OCI-LY3 (cell line): Measurements from ENCODE around the gene MYH10.

ENCODE experiments used
- H2AFZ ChIP-seq: fragments of 200-600, 300-600 bp; shearing (Covaris generic); 2 replicates; pipeline ENCODE4 v1.6.0; 2014; ENCODE audit warnings: antibody characterized with exemption, low read depth, low read length
- H3K27ac ChIP-seq: fragments of 200-600, 300-600 bp; sonication (generic); 2 replicates; pipeline ENCODE4 v1.5.1; 2014; ENCODE audit warnings: mild to moderate bottlenecking, low read length, moderate library complexity, mixed read lengths
- H3K27me3 ChIP-seq: fragments of 200-600, 300-600 bp; sonication (generic); 2 replicates; pipeline ENCODE4 v1.6.1; 2014; ENCODE audit warnings: low read depth, low read length, mixed read lengths
- H3K36me3 ChIP-seq: fragments of 200-600, 300-600 bp; sonication (generic); replicated peaks from 2 replicates; pipeline ENCODE3; 2014; ENCODE audit warnings: low read depth, low read length, mixed read lengths
- H3K4me1 ChIP-seq: fragments of 300-600, 200-600 bp; sonication (generic); 2 replicates; pipeline ENCODE4 v1.6.1; 2014; ENCODE audit warnings: low read length, mixed read lengths
- H3K4me2 ChIP-seq: fragments of 200-600, 300-600 bp; sonication (generic); 2 replicates; pipeline ENCODE4 v1.6.1; 2014; ENCODE audit warnings: low read length, mixed read lengths
- H3K4me3 ChIP-seq: fragments of 300-600, 200-600 bp; sonication (generic); 2 replicates; pipeline ENCODE4 v1.5.1; 2014; ENCODE audit warnings: antibody characterized with exemption, mild to moderate bottlenecking, low read length, moderate library complexity
- H3K79me2 ChIP-seq: fragments of 300-600, 200-600 bp; shearing (Covaris generic); 2 replicates; pipeline ENCODE4 v1.6.1; 2014; ENCODE audit warnings: mild to moderate bottlenecking, low read length, mixed read lengths
- H3K9ac ChIP-seq: fragments of 300-600, 200-600 bp; shearing (Covaris generic); 2 replicates; pipeline ENCODE4 v1.6.0; 2014; ENCODE audit warnings: mild to moderate bottlenecking, low read length, moderate library complexity
- H3K9me3 ChIP-seq: fragments of 200-600, 300-600 bp; shearing (Covaris generic); 2 replicates; pipeline ENCODE4 v1.6.1; 2014; ENCODE audit warnings: low read length, mixed read lengths; ENCODE audit not compliant: insufficient read depth
- H4K20me1 ChIP-seq: fragments of 200-600, 300-600 bp; sonication (generic); 2 replicates; pipeline ENCODE4 v1.6.1; 2016; ENCODE audit warnings: low read length, mixed read lengths; ENCODE audit not compliant: insufficient read depth
- EZH2phosphoT487 ChIP-seq: fragments of 200-600 bp; shearing (Covaris generic); IDR thresholded peaks from 2 replicates; pipeline ENCODE4 v1.6.1; 2018; ENCODE audit warnings: antibody characterized with exemption, mixed run types, low read depth
- TF ChIP-seq, protein P1 (sequence below): fragments of 200-600, 300-600 bp; sonication (generic); IDR thresholded peaks from 2 replicates; pipeline ENCODE4 v1.5.1; 2014; ENCODE audit warnings: antibody characterized with exemption, low read length, low read depth

MYH10 gene

DNA sequence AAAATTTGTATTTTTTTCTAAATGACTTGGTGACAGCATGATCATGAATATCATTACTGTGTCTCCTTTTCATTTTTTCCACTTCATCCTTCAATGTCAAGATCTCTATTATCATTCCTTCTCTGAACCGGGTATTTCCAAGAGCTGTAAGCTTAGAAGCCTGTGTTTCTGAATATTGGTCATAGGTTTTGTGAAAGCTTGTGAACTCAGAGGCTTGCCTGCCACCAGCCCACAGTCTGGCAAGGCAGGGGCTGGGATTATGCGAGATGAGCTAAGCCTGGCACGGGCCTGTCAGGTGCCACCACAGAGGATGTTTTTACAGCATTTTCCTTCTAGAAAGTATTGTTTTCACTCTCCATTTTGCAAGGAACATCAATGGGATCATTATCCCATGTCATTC is 92.8 kb downstream of the MYH10 start:
- Histone ChIP-seq H3K27ac (no peak overlapping the region), H4K20me1 (no peaks in the 10 kb centered on the region), H2AFZ (no peak overlapping the region), H3K9me3 (no peaks in the 10 kb centered on the region), H3K79me2 (no peaks in the 10 kb centered on the region), H3K36me3 (no peaks in the 10 kb centered on the region), H3K4me2 (no peak overlapping the region), H3K27me3 (no peaks in the 10 kb centered on the region), H3K4me3 (no peak overlapping the region), H3K9ac (no peak overlapping the region), H3K4me1 (no peaks in the 10 kb centered on the region)
- TF ChIP-seq, protein P1, sequence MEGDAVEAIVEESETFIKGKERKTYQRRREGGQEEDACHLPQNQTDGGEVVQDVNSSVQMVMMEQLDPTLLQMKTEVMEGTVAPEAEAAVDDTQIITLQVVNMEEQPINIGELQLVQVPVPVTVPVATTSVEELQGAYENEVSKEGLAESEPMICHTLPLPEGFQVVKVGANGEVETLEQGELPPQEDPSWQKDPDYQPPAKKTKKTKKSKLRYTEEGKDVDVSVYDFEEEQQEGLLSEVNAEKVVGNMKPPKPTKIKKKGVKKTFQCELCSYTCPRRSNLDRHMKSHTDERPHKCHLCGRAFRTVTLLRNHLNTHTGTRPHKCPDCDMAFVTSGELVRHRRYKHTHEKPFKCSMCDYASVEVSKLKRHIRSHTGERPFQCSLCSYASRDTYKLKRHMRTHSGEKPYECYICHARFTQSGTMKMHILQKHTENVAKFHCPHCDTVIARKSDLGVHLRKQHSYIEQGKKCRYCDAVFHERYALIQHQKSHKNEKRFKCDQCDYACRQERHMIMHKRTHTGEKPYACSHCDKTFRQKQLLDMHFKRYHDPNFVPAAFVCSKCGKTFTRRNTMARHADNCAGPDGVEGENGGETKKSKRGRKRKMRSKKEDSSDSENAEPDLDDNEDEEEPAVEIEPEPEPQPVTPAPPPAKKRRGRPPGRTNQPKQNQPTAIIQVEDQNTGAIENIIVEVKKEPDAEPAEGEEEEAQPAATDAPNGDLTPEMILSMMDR, result no peak
- no peak for TF ChIP-seq EZH2phosphoT487

DNA sequence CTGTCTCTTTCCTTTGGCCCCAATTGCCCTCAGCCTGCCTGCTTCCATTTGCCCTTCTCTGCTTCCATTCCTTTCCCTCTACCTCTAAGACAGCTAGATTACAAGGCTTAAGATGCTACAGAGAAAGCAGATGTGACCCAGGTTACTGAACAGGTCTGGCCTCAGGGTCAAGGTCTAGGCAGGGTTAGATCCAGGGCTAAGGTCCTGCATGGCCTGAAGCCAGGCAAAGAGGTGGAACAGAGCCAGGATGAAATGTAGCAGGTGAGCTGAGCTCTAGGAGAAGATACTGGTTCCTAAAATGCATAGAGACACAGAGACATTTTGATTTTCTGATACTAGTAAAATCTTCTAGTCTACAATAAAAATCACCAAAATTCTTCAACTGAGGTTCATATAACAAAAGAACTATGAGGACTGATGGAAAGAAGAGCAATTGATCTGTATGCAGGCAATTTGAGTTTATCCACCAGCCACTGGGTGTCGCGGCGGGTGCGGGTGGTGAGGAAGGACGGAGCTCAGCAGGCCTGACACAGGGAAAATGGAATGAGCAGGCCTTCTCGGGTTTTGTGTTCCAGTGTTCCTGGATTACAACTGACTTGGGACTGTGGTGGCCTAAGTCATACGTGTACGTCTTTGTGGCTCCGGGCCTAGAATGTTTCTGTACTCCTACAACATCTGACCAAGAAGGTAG is 95.9 kb downstream of the MYH10 start:
- no peaks in the 10 kb centered on the region for H4K20me1 ChIP-seq
- H3K4me2 ChIP-seq, result no peak overlapping the region
- H3K27me3 ChIP-seq, result no peaks in the 10 kb centered on the region
- H3K4me1 ChIP-seq, result no peaks in the 10 kb centered on the region
- H3K4me3 ChIP-seq, result no peak overlapping the region
- TF ChIP-seq, protein P1, result no peak
- no peak for TF ChIP-seq EZH2phosphoT487
- no peak overlapping the region for H3K9ac ChIP-seq
- H2AFZ ChIP-seq, result no peak overlapping the region
- no peak overlapping the region for H3K27ac ChIP-seq
- H3K36me3 ChIP-seq, result no peaks in the 10 kb centered on the region
- no peaks in the 10 kb centered on the region for H3K79me2 ChIP-seq
- no peaks in the 10 kb centered on the region for H3K9me3 ChIP-seq

DNA sequence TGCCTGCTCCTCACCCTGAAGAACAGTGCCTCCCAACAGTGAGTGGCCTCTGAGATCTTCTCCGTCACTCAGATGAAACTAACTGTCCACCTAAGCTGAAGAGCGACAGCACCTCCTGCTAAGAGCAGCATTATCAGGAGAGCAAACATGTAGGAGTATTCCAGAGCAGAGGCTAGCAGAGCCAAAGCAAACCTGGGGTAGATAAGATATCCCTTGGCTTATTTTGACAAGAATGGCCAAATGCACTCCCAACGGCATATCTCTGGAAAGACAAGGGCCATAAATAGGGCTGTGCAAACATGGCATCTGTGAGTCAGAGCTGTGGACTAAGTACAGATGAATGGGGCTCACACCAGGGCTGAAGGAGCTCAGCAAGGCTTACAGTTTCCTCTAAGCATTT is 98.5 kb downstream of the MYH10 start:
- Histone ChIP-seq H3K36me3 (no peaks in the 10 kb centered on the region), H3K4me1 (no peaks in the 10 kb centered on the region), H3K4me2 (no peak overlapping the region), H3K27me3 (no peaks in the 10 kb centered on the region), H3K4me3 (no peak overlapping the region), H4K20me1 (no peaks in the 10 kb centered on the region), H3K9ac (no peak overlapping the region), H3K9me3 (no peaks in the 10 kb centered on the region), H3K79me2 (no peaks in the 10 kb centered on the region), H3K27ac (no peak overlapping the region), H2AFZ (no peak overlapping the region)
- TF ChIP-seq, protein P1, result no peak
- TF ChIP-seq EZH2phosphoT487, result no peak

DNA sequence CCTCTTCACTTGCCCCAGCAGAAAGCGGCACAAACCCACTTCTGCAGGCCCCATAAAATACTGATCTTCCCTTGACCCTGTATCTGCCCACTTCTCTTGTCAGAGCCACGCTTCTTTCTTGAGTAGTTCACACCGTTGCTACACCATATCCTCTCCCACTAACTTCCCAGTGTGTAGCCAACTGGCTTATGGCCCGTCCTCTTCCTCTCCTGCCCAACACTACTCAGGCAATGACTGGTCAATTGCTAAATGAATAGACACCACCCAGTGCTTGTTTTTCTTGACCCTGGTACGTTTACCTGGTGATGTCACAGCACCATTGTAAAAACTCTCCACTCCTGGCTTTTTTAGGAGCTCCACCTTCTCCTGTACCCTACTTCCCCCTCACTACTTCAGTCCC is 107.9 kb downstream of the MYH10 start:
- no peaks in the 10 kb centered on the region for H3K36me3 ChIP-seq
- no peaks in the 10 kb centered on the region for H4K20me1 ChIP-seq
- H3K27me3 ChIP-seq, result no peaks in the 10 kb centered on the region
- H3K27ac ChIP-seq, result no peak overlapping the region
- no peaks in the 10 kb centered on the region for H3K4me1 ChIP-seq
- no peak overlapping the region for H2AFZ ChIP-seq
- no peak overlapping the region for H3K4me2 ChIP-seq
- no peak overlapping the region for H3K4me3 ChIP-seq
- H3K79me2 ChIP-seq, result no peaks in the 10 kb centered on the region
- H3K9ac ChIP-seq, result no peak overlapping the region
- TF ChIP-seq, protein P1, result no peak
- no peak for TF ChIP-seq EZH2phosphoT487
- H3K9me3 ChIP-seq, result no peaks in the 10 kb centered on the region
